Measurements from ENCODE around the gene THBS2.

Gene THBS2

DNA sequence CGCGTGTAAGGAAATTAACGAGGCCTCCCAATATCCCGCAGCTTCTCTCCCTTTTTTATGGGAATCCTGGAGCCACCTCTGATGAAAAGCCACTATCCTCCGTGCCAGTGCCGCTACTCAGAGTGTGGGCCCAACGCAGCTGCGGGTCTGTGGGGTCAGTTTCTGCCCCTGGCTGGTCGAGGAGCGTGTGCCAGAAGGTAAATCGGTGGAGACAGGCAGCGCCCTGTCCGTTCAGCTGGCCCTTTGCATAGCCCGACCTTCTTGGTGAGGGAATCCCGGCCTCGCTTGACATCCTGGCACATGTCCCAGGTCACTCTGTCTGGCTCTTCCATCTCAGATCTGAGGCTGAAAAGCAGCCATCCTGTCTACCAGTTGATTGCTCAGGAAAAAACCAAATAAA, 4.6 kb downstream of the THBS2 start:
- no peak for DNase-seq (ENCODE audit: low spot score)

DNA sequence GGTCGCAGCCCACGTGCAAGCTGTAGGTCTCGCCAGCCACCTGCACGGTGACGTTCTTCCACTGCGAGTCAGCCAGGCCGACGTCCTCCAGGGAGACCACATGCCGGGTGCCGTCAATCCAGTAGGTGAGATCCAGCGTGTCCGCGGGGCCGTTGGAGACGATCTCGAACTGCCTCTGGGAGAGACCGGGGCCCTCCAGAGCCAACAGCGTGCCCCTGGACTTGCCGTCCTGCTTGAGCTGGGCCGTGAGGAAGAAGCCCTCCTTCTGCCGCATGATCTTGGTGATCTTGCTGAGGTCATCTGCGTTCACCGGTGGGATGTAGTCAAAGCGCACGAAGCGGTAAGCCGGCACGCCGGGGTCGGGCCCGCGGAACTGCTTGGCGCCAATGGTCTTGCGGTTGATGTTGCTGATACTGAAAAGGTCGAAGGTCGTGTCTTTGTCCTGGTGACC, 5.1 kb downstream of the THBS2 start:
- DNase-seq (ENCODE audit: low spot score), result no peak

GRCh38 chr6:169247991-169248390, 5.7 kb downstream of the THBS2 start:
- DNase-seq (ENCODE audit: low spot score), result no peak

DNA sequence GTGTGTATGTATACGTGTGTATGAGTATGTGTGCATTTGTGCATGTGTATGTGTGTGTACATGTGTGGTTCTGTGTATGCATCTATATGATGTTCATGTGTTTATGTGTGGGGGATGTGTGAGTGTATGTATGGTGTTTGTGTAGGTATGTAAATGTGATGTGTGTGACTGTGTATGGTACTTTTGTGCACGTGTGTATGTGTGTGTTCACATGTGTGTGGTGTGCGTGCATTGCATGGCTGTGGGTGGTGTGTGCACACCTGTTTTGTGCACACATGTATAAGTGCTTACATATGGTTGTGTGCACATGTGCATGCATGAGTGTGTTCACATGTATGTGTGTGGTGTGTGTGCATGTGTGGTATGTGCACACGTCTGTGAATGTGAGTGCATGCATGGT, 6.2 kb downstream of the THBS2 start:
- no peak for DNase-seq (ENCODE audit: low spot score)

- no peak for DNase-seq (ENCODE audit: low spot score)
Observed at GRCh38 chr6:169246445-169246844, 7.2 kb downstream of the THBS2 start.

DNA sequence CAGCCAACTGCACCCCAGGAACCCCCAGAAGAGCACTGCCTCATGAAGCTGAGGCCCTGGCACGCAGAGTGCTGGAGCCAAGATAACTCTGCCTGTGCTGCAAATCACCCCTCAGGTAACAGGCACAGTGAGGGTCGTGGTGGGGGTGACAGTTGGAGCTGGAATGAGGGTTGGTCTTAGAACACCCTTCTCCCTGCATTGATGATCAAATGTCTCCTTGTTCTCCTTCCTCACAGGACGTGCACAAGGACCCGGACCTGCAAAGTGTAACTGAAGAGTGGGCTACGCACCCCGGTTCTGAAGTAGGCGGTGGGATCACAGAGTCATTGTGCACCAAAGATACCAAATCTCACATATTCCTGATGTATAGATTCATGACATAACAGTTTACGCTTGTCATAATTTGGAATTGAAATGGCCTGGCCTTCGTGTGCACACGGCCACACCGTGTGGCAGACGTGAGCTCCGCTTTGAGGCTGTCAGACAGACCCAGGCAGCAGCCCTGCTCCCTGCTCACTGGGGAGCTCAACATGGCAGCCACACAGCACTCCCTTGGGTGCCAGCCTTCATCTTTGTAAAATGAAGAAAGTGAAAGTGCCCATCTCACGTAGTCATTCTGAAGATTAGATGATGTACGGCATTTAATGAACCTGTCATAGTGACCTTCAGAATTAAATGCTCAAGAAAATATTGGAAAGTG, 8.8 kb downstream of the THBS2 start:
- no peak for DNase-seq (ENCODE audit: low spot score)

DNA sequence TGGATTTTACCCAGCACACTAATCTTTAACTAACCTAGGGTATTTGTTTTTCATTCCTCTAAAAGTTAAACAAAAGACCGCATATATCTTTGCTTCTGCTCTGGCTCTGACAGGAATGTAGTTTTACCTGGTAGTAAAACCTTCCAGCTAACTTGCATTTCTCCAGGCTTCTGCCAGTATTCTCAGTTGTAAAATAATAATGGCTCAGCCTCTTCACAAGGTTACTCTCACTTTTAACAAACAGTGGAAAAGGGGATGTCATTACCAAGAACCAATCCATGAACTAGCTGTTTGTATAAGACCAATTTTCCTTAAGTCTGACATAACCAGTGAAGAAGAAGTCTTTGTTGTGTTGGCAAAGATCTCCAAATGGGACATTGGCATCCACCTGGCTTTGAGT, 10.0 kb downstream of the THBS2 start:
- DNase-seq (ENCODE audit: low spot score), result no peak

- no peak for DNase-seq (ENCODE audit: low spot score)
Observed at GRCh38 chr6:169243186-169243585, 10.5 kb downstream of the THBS2 start.

- no peak for DNase-seq (ENCODE audit: low spot score)
Observed at GRCh38 chr6:169241688-169242350, 11.8 kb downstream of the THBS2 start.

- DNase-seq (ENCODE audit: low spot score), result no peak
Observed at GRCh38 chr6:169240591-169241390, 12.9 kb downstream of the THBS2 start.

- no peak for DNase-seq (ENCODE audit: low spot score)
Observed at GRCh38 chr6:169240125-169240524, 13.5 kb downstream of the THBS2 start.

DNA sequence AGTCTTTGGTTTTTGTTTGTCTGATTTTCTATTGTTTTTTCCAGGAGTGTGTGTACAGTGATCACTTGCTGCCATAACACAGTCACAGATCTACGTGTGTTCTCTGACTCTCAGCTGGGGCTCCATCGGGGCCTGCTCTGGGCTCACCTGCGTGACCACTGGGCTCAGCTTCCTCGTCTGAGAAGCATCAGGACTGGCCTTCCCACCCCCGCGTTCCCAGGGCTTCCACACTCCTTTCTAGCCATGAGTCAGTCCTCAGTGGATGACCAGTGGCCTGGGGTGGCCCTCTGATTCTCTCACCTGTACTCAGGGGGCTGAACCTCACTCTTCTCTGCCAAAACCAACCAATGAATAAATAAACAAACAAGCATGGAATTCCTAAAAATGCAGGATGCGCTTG, 14.5 kb downstream of the THBS2 start:
- no peak for DNase-seq (ENCODE audit: low spot score)

DNA sequence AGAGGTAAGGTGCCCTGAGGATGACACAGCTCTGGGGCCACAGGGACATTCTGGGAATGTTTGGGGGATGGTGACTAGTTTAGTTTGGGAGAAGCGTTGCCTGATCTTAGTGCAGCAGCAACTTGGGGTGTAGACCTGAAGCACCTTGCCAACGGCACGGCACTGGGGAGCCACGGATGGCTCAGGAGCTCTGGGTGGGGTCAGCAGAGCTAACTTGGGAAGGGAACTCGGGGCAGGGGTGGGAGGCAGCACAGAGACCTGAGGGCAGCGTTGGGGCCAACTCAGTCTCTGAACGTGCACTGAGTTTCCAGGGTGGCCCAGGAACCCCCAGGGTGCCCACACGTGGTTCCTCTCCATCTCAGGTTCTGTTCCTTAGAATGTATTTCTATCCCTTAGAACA, 14.9 kb downstream of the THBS2 start:
- DNase-seq (ENCODE audit: low spot score), result no peak

DNA sequence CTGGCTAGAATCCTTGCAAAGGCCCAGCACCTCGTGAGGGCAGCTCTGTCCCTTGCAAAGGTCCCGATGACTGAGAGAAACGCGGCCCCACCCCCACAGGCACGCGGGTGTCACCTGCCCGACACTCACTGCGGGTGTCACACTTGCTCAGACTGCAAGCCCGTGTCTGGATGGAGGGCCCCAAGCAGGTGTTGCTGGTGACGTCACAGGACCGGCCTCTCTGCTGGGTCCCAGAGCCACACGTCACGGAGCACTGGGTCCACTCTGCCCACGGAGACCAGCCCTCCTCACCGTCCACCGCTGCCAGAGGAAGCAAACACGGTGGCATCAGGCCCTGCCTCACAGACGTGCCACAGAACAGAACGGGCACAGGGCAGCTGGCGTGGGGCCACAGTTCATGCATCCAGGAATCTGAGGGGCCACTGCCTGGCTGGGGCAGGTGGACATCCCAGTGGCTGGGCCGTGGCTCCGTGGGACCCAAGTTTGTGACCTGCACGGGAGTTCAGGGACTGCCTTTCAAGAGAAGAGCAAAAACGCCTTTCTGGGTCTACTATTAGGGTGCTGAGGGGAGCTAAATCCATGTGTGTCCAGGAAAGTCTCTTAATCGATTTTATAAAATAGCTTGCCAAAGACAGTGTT, 16.0 kb downstream of the THBS2 start:
- no peak for DNase-seq (ENCODE audit: low spot score)

- no peak for DNase-seq (ENCODE audit: low spot score)
Observed at GRCh38 chr6:169236988-169237387, 16.7 kb downstream of the THBS2 start.

DNA sequence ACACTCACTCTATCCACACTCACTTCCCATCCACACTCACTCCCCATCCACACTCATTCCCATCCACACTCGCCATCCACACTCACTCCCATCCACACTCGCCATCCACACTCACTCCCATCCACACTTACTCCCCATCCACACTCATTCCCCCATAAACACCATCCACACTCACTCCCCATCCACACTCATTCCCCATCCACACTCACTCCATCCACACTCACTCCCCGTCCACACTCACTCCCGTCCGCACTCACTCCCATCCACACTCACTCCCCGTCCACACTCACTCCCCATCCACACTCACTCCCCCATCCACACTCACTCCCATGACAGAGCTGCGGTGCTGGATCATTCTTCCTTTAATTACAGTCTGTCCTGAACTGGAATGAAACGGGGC, 17.1 kb downstream of the THBS2 start:
- no peak for DNase-seq (ENCODE audit: low spot score)

DNA sequence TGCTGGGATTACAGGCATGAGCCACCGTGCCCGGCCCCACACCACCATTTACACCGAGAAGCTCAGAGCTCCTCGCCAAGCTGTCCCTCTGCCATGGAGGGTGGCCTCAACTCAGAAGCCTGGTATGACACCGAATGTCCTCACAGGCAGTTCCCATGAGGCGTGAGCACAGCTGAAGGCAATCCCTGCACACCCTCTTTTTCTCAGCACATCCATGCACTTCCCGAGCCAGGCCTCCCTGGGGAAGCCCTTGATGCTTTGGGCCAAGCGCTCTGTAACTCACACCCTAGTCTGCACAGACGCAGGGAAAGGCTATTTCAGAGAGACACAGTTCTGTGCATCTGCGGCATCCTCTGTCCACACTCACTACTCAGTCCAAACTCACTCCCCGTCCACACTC, 18.4 kb downstream of the THBS2 start:
- no peak for DNase-seq (ENCODE audit: low spot score)

GRCh38 chr6:169234634-169235033, 19.0 kb downstream of the THBS2 start:
- DNase-seq (ENCODE audit: low spot score), result no peak

DNA sequence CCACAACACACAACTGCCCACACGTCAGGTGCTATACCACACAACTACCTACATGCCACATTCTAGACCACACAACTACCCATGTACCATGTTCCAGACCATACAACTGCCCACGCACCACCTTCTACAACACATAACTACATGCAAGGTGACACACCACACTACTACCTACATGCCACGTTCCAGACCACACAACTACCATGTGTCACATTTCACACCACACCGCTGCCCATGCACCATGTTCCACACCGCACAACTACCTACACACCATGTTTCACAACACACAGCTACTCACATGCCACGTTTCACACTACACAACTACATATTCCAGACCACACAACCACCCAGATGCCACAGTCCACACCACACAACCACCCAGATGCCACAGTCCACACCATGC, 19.8 kb downstream of the THBS2 start:
- DNase-seq (ENCODE audit: low spot score), result no peak

DNA sequence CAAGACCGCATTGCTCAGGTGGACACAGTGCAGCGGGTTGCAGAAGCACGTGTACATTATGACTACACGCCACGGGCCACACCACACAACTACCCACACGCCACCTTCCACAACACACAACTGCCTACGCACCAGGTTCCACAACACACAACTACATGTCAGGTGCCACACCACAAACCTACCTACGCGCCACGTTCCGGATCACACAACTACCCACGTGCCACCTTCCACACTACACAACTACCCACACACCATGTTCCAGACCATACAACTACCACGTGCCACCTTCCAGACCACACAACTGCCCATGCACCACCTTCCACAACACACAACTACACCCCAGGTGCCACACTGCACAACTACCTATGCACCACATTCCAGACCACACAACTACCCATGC, 20.5 kb downstream of the THBS2 start:
- no peak for DNase-seq (ENCODE audit: low spot score)

- DNase-seq (ENCODE audit: low spot score), result no peak
Observed at GRCh38 chr6:169232507-169232931, 21.1 kb downstream of the THBS2 start.

DNA sequence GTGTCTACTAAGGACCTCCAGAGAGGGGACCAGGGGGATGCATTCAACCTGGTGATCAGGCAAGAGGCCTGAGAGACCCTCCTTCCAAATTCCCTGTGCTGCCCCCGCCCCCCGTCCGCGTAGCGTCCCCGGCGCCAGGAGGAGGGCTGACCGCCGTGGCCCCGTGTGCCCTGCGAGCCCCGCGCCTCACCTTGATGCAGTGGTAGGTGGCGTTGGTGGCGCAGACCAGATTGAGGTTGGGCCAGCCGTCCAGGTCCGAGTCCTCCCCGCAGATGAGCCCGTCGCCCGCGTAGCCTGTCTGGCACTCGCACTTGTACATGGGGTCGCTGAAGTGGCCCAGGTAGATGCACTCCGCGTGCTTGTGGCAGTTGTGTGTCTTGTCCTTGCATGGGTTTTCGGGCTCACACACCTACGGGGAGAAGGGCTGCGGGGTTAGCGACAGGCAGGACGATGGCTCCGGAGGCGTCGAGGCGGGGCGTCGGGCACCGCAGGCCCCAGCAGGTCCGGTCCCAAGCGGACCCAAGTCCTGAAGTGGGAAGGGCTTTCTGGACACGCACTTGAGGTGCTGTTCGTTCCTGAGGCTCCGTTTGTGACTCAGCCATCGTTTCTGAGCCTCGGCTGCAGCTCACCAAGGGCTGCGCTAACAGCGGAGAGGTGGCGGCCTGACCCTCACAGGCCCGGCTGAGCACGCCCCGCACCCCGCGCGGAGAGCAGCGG, 21.7 kb downstream of the THBS2 start:
- no peak for DNase-seq (ENCODE audit: low spot score)

Data from activated CD4-positive, alpha-beta T cell treated with anti-CD3 and anti-CD28 coated beads, Interleukin-2, Interleukin-4, amounts not matched to agents 100 ng/mL and 50 ng/mL, durations not matched to agents 16 hours and 8 hours (primary cell).